HL-60 (cell line): Measurements from ENCODE around the gene FADS6.

Experiments
- DNase-seq, 2 experiments: peaks; one replicate each; pipeline ENCODE4 v3.0.0-alpha.2; 2010 to 2020; ENCODE audit warnings: low read depth in 1 of 2, low spot score in 1 of 2
- H3K27ac ChIP-seq: fragments of 250-450 bp; sonication (Bioruptor Pico); replicated peaks from 2 replicates; pipeline ENCODE4 v1.5.1; 2020; ENCODE audit warnings: mild to moderate bottlenecking, moderate library complexity
- H3K27me3 ChIP-seq: fragments of 250-450 bp; sonication (Bioruptor Pico); 2 replicates; pipeline ENCODE4 v1.5.1; 2021; ENCODE audit warnings: mild to moderate bottlenecking, moderate library complexity; ENCODE audit not compliant: insufficient read depth, poor library complexity, severe bottlenecking
- H3K4me3 ChIP-seq: replicated peaks from 2 replicates; pipeline ENCODE4 v1.5.1; 2011; ENCODE audit warnings: mild to moderate bottlenecking, control low read depth, low read length; ENCODE audit not compliant: insufficient read depth
- GABPA ChIP-seq: IDR thresholded peaks from 2 replicates; pipeline ENCODE4 v1.6.1; 2012; ENCODE audit warnings: low read depth
- POLR2AphosphoS5 ChIP-seq: IDR thresholded peaks from 2 replicates; pipeline ENCODE4 v1.6.1; 2012; ENCODE audit warnings: low read depth
- SPI1 ChIP-seq: IDR thresholded peaks from 2 replicates; pipeline ENCODE4 v1.6.1; 2012; ENCODE audit warnings: low read depth, mild to moderate bottlenecking, borderline replicate concordance
- TF ChIP-seq, protein P1 (sequence below): IDR thresholded peaks from 2 replicates; pipeline ENCODE4 v1.6.1; 2012; ENCODE audit warnings: low read depth; ENCODE audit not compliant: insufficient replicate concordance
- TF ChIP-seq, protein P2 (sequence below): IDR thresholded peaks from one replicate; pipeline ENCODE4 v1.5.1; 2011; ENCODE audit warnings: low read length, control low read depth, inconsistent platforms; ENCODE audit not compliant: insufficient read depth

The FADS6 gene

DNA sequence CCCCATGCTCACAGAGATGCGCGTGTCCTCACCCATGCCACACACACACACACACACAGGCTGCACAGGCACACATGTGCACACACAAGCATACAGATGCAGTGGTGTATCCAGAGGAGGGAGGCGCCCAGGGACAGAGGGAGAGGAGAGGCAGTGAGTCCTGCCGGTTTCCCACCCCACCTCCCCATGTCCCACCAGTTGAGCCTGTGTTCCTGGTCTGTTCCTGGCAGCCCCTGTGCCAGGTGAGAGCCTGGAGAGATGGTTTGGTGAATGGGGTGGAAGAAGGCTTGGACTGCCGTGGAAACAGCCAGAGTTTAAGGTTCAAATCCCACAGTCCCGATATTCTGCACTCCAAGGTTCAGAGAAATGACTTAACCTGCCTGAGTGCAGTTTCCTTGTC lies 10.2 kb upstream of the FADS6 start:
- TF ChIP-seq GABPA = no peak
- no peak overlapping the region for H3K4me3 ChIP-seq
- no peak overlapping the region for H3K27ac ChIP-seq
- no peak for DNase-seq
- H3K27me3 ChIP-seq = no peaks in the 10 kb centered on the region

DNA sequence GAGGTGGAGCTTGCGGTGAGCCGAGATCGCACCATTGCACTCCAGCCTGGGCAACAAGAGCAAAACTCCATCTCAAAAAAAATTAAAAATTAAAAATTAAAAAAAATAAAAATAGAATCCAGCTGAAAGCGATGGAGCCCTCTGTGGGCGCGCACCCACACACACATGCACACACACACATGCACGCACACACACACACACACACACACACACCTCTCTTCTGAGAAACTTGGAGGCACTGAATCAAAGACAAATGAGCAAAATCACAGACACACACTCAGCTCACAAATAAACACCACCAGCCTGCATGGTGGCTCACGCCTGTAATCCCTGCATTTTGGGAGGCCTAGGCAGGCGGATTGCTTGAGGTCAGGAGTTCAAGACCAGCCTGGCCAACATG lies 9.6 kb upstream of the FADS6 start:
- no peaks in the 10 kb centered on the region for H3K27me3 ChIP-seq
- no peak overlapping the region for H3K27ac ChIP-seq
- TF ChIP-seq SPI1 (no peak), GABPA (no peak), POLR2AphosphoS5 (no peak)
- TF ChIP-seq, protein P1, sequence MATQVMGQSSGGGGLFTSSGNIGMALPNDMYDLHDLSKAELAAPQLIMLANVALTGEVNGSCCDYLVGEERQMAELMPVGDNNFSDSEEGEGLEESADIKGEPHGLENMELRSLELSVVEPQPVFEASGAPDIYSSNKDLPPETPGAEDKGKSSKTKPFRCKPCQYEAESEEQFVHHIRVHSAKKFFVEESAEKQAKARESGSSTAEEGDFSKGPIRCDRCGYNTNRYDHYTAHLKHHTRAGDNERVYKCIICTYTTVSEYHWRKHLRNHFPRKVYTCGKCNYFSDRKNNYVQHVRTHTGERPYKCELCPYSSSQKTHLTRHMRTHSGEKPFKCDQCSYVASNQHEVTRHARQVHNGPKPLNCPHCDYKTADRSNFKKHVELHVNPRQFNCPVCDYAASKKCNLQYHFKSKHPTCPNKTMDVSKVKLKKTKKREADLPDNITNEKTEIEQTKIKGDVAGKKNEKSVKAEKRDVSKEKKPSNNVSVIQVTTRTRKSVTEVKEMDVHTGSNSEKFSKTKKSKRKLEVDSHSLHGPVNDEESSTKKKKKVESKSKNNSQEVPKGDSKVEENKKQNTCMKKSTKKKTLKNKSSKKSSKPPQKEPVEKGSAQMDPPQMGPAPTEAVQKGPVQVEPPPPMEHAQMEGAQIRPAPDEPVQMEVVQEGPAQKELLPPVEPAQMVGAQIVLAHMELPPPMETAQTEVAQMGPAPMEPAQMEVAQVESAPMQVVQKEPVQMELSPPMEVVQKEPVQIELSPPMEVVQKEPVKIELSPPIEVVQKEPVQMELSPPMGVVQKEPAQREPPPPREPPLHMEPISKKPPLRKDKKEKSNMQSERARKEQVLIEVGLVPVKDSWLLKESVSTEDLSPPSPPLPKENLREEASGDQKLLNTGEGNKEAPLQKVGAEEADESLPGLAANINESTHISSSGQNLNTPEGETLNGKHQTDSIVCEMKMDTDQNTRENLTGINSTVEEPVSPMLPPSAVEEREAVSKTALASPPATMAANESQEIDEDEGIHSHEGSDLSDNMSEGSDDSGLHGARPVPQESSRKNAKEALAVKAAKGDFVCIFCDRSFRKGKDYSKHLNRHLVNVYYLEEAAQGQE = no peak
- TF ChIP-seq, protein P2, sequence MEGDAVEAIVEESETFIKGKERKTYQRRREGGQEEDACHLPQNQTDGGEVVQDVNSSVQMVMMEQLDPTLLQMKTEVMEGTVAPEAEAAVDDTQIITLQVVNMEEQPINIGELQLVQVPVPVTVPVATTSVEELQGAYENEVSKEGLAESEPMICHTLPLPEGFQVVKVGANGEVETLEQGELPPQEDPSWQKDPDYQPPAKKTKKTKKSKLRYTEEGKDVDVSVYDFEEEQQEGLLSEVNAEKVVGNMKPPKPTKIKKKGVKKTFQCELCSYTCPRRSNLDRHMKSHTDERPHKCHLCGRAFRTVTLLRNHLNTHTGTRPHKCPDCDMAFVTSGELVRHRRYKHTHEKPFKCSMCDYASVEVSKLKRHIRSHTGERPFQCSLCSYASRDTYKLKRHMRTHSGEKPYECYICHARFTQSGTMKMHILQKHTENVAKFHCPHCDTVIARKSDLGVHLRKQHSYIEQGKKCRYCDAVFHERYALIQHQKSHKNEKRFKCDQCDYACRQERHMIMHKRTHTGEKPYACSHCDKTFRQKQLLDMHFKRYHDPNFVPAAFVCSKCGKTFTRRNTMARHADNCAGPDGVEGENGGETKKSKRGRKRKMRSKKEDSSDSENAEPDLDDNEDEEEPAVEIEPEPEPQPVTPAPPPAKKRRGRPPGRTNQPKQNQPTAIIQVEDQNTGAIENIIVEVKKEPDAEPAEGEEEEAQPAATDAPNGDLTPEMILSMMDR = no peak
- no peak overlapping the region for H3K4me3 ChIP-seq
- no peak for DNase-seq

DNA sequence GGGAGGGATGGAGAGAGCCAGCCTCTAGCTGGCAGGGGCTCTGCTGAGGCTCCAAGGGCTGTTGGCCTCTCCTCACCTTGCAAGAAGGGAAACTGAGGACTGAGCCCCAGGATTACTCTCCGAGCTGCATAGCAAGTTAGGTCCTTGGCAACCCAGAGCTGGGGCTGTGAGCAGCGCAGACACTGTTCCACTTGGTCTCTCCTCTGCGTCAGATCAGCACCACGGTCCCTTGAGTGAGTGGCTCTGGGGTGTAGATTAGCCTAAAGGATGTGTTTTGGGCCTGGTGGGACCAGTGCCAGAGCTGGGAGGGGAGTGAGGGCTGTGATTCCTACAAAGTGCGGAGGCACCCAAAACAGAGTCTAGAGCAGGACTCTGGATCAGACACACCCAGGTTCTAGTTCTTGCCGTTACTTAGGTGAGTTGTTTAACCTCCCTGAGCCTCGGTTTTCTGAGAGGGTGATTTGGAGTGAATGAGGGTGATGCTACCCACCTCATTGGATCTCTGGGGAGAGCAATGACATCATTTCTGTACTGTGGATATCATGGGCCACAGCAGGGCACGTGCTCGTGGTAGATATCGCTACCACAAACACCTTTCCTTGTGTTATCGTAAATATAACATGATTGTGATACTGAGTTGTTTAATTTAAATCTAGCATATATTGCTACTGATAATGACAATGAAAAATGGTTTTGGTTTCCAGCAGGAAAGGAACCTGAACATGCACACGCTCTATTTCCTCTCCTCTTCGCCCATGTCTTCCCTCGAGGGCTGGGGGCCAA lies 8.1 kb upstream of the FADS6 start:
- H3K27me3 ChIP-seq = peaks cover 6% of the 10 kb centered on the region
- TF ChIP-seq GABPA = no peak
- TF ChIP-seq, protein P1 = no peak
- TF ChIP-seq POLR2AphosphoS5 = no peak
- no peak for TF ChIP-seq SPI1
- TF ChIP-seq, protein P2 = no peak

DNA sequence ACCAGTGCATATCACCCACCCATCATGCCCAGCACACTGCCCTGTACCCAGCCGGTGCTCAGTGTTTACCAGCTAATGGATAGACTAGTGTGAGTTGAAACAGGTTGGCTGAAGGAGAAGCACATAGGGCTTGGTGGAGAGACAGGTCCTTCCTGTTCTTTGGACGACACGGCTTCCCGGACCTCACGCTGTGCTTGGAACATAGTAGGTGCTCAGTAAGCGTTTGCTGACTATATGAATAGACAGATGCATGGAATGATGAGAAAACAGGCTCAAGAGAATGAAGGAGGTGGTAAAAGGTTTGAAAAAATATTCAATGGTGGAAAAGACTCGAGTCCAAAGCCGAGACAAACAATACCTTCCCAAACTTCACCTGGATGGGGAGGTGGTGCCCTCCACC lies 6.8 kb upstream of the FADS6 start:
- no peak overlapping the region for H3K4me3 ChIP-seq
- no peak for DNase-seq
- no peak for TF ChIP-seq SPI1
- H3K27me3 ChIP-seq = peaks cover 6% of the 10 kb centered on the region
- H3K27ac ChIP-seq = no peak overlapping the region

More for the DNA sequence above, 8.1 kb upstream of the FADS6 start:
- H3K4me3 ChIP-seq = no peak overlapping the region
- H3K27ac ChIP-seq = no peak overlapping the region
- DNase-seq = no peak
